T47D (cell line): ENCODE data around the gene SYNJ1.
A peak's percentile ranks its signal among the peaks of the same experiment; 100 is the strongest.
"Not testable (repeated sequence)": the region's sequence is repeated elsewhere in the genome, so short reads cannot be mapped to it uniquely, and the experiment has no call there.

Experiments used
- DNase-seq, 2 experiments: peaks; one replicate each; pipeline versions ENCODE4 v3.0.0 to v3.0.0-alpha.2; 2011 to 2012; ENCODE audit warnings: low read depth in 1 of 2, low spot score in 1 of 2
- JUND ChIP-seq: IDR thresholded peaks from 2 replicates; pipeline ENCODE4 v1.6.1; 2012; ENCODE audit warnings: low read depth
- in situ Hi-C: cut with HindIII; loops from 2 replicates; pipeline ENCODE4 v1.10.0; 2016; ENCODE audit warnings: low sequenced_read_pairs, low pct_unique_long_range_greater_than_20kb

Gene SYNJ1

GRCh38 chr21:32750405-32750804, 22.6 kb upstream of the SYNJ1 start:
- in situ Hi-C loops: no loop called here
- TF ChIP-seq JUND: no peak
- no peak for DNase-seq

- DNase-seq: no peak
- in situ Hi-C loops: no loop called here
- no peak for TF ChIP-seq JUND
Measured at GRCh38 chr21:32749662-32750061, 21.8 kb upstream of the SYNJ1 start.

GRCh38 chr21:32748529-32748928, 20.7 kb upstream of the SYNJ1 start:
- no peak for DNase-seq
- no peak for TF ChIP-seq JUND
- in situ Hi-C loops: no loop called here

- no peak for DNase-seq
- in situ Hi-C loops: no loop called here
- TF ChIP-seq JUND: no peak
Measured at GRCh38 chr21:32747396-32747795, 19.6 kb upstream of the SYNJ1 start.

GRCh38 chr21:32746711-32747110, 18.9 kb upstream of the SYNJ1 start:
- DNase-seq, in situ Hi-C loops: not testable (repeated sequence)

GRCh38 chr21:32742396-32742795, 14.6 kb upstream of the SYNJ1 start:
- no peak for DNase-seq
- in situ Hi-C loops: no loop called here
- TF ChIP-seq JUND: no peak

- TF ChIP-seq JUND: no peak
- in situ Hi-C loops: no loop called here
- DNase-seq: no peak
Measured at GRCh38 chr21:32741336-32741735, 13.5 kb upstream of the SYNJ1 start.

- in situ Hi-C loops: no loop called here
- TF ChIP-seq JUND: no peak
- no peak for DNase-seq
Measured at GRCh38 chr21:32739946-32740345, 12.1 kb upstream of the SYNJ1 start.

- DNase-seq, in situ Hi-C loops: not testable (repeated sequence)
Measured at GRCh38 chr21:32736083-32736482, 8.3 kb upstream of the SYNJ1 start.

GRCh38 chr21:32735524-32735923, 7.7 kb upstream of the SYNJ1 start:
- no peak for DNase-seq
- in situ Hi-C loops: no loop called here
- no peak for TF ChIP-seq JUND

- TF ChIP-seq JUND: no peak
- in situ Hi-C loops: no loop called here
Measured at GRCh38 chr21:32733990-32734613, 6.3 kb upstream of the SYNJ1 start.

GRCh38 chr21:32733356-32733755, 5.5 kb upstream of the SYNJ1 start:
- in situ Hi-C loops: no loop called here

More at GRCh38 chr21:32733990-32734613, 6.3 kb upstream of the SYNJ1 start:
- no peak for DNase-seq

GRCh38 chr21:32732544-32732943, 4.7 kb upstream of the SYNJ1 start:
- TF ChIP-seq JUND: no peak
- DNase-seq: peak; percentile 4 to 86
- in situ Hi-C loops: no loop called here

More at GRCh38 chr21:32733356-32733755, 5.5 kb upstream of the SYNJ1 start:
- DNase-seq: no peak
- TF ChIP-seq JUND: no peak

- no peak for DNase-seq
- TF ChIP-seq JUND: no peak
- in situ Hi-C loops: no loop called here
Measured at GRCh38 chr21:32728848-32729247, 1.0 kb upstream of the SYNJ1 start.
